Astrocyte (in vitro differentiated cells and primary cell): ENCODE data around the gene ULK2. TPM values are rescaled to one million over a fixed set of nuclear protein-coding genes. Genes with fewer than 3 reads are reported as not detected.

Experiments used
- DNase-seq: peaks from one replicate; pipeline ENCODE4 v3.0.0-alpha.2; 2010; ENCODE audit warnings: low read depth
- FAIRE-seq: peaks from 2 replicates; lab custom pipeline; 2011; peaks lifted over from hg19 to GRCh38; lab: Jason Lieb, UNC
- H2AFZ ChIP-seq: 2 replicates; pipeline ENCODE4 v1.6.0; 2012; ENCODE audit warnings: low read depth, low read length, inconsistent platforms
- H3K27ac ChIP-seq: 2 replicates; pipeline ENCODE4 v1.5.1; 2011; ENCODE audit warnings: low read depth, low read length, inconsistent platforms
- H3K27me3 ChIP-seq: 2 replicates; pipeline ENCODE4 v1.6.0; 2011; ENCODE audit warnings: low read length, inconsistent platforms; ENCODE audit not compliant: insufficient read depth
- H3K36me3 ChIP-seq: 2 replicates; pipeline ENCODE4 v1.5.1; 2011; ENCODE audit warnings: low read length, inconsistent platforms; ENCODE audit not compliant: insufficient read depth
- H3K4me1 ChIP-seq: 2 replicates; pipeline ENCODE4 v1.5.1; 2011; ENCODE audit warnings: low read length, inconsistent platforms; ENCODE audit not compliant: insufficient read depth
- H3K4me2 ChIP-seq: 2 replicates; pipeline ENCODE4 v1.6.0; 2012; ENCODE audit warnings: low read length, inconsistent platforms
- H3K4me3 ChIP-seq: 2 replicates; pipeline ENCODE4 v1.5.1; 2011; ENCODE audit warnings: low read depth, mild to moderate bottlenecking, low read length, inconsistent platforms; ENCODE audit not compliant: insufficient read depth
- H3K79me2 ChIP-seq: 2 replicates; pipeline ENCODE4 v1.6.0; 2012; ENCODE audit warnings: mild to moderate bottlenecking, low read length, inconsistent platforms; ENCODE audit not compliant: insufficient read depth
- H3K9ac ChIP-seq: 2 replicates; pipeline ENCODE4 v1.6.0; 2012; ENCODE audit warnings: mild to moderate bottlenecking, low read length, inconsistent platforms
- H3K9me3 ChIP-seq: 2 replicates; pipeline ENCODE4 v1.5.1; 2012; ENCODE audit warnings: low read depth, mild to moderate bottlenecking, low read length, inconsistent platforms; ENCODE audit not compliant: insufficient read depth
- H4K20me1 ChIP-seq: 2 replicates; pipeline ENCODE4 v1.6.0; 2012; ENCODE audit warnings: low read length, inconsistent platforms; ENCODE audit not compliant: insufficient read depth
- H3K27ac Mint-ChIP-seq: one replicate; pipeline ENCODE4 v1.8.0; 2021; ENCODE audit warnings: mild to moderate bottlenecking, mixed read lengths; ENCODE audit not compliant: unreplicated experiment
- H3K27me3 Mint-ChIP-seq: one replicate; pipeline ENCODE4 v1.8.0; 2021; ENCODE audit warnings: low read depth, mixed read lengths; ENCODE audit not compliant: unreplicated experiment
- H3K36me3 Mint-ChIP-seq: one replicate; pipeline ENCODE4 v1.8.0; 2021; ENCODE audit warnings: low read depth, mixed read lengths; ENCODE audit not compliant: unreplicated experiment
- H3K4me1 Mint-ChIP-seq: one replicate; pipeline ENCODE4 v1.8.0; 2021; ENCODE audit warnings: low read depth, mixed read lengths; ENCODE audit not compliant: unreplicated experiment
- H3K4me3 Mint-ChIP-seq: one replicate; pipeline ENCODE4 v1.8.0; 2021; ENCODE audit warnings: mild to moderate bottlenecking, moderate library complexity, mixed read lengths; ENCODE audit not compliant: unreplicated experiment
- H3K9me3 Mint-ChIP-seq: one replicate; pipeline ENCODE4 v1.8.0; 2021; ENCODE audit warnings: mild to moderate bottlenecking, mixed read lengths; ENCODE audit not compliant: unreplicated experiment
- CTCF ChIP-seq: IDR thresholded peaks from 2 replicates; pipeline ENCODE4 v1.5.1; 2011; ENCODE audit warnings: low read depth, mild to moderate bottlenecking, inconsistent platforms, low read length, moderate library complexity; ENCODE audit not compliant: insufficient read depth
- EZH2 ChIP-seq: IDR thresholded peaks from 2 replicates; pipeline ENCODE4 v1.6.1; 2012; ENCODE audit warnings: mild to moderate bottlenecking, low read length, inconsistent platforms; ENCODE audit not compliant: insufficient read depth
- total RNA-seq: library from RNA; stranded (reverse); gene quantifications from 2 replicates; pipeline ENCODE4 v1.2.1, GENCODE V29; 2021

ULK2 gene
- total RNA-seq, 1 donor from 2014 or later: 10.8 TPM

DNA sequence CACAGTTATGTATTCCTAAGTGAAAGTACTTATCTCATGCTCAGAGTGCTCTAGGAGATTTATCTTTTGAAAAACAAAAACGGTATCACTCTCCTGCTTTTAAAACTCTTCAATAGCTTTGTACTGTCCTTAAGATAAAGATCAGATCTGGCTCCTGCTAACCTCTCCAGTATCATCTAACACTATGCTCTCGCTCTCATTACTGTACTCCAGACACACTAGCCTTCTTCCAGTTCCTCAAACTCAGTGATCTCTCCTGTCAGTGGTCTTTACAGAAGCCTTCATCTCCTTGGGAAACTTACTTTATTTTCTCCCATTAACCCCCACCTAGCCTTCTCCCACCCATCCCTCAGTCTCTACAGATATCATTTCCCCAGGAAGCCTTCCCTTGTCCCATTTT, 10.1 kb downstream of the ULK2 start:
- no peaks in the 10 kb centered on the region for H3K4me1 ChIP-seq
- TF ChIP-seq EZH2 (no peak), CTCF (no peak)
- Mint-ChIP-seq H3K4me3 (no peak overlapping the region), H3K27ac (no peak overlapping the region), H3K36me3 (peaks cover 3% of the 10 kb centered on the region), H3K27me3 (no peaks in the 10 kb centered on the region), H3K4me1 (no peaks in the 10 kb centered on the region), H3K9me3 (no peaks in the 10 kb centered on the region)
- H3K36me3 ChIP-seq: peaks cover 4% of the 10 kb centered on the region
- no peak overlapping the region for H3K27ac ChIP-seq
- H3K9ac ChIP-seq: no peak overlapping the region
- H2AFZ ChIP-seq: no peak overlapping the region
- no peak overlapping the region for H3K4me3 ChIP-seq
- no peaks in the 10 kb centered on the region for H3K79me2 ChIP-seq
- H3K4me2 ChIP-seq: no peak overlapping the region
- DNase-seq: no peak
- no peak for FAIRE-seq
- H3K9me3 ChIP-seq: no peaks in the 10 kb centered on the region
- H4K20me1 ChIP-seq: no peaks in the 10 kb centered on the region
- no peaks in the 10 kb centered on the region for H3K27me3 ChIP-seq

DNA sequence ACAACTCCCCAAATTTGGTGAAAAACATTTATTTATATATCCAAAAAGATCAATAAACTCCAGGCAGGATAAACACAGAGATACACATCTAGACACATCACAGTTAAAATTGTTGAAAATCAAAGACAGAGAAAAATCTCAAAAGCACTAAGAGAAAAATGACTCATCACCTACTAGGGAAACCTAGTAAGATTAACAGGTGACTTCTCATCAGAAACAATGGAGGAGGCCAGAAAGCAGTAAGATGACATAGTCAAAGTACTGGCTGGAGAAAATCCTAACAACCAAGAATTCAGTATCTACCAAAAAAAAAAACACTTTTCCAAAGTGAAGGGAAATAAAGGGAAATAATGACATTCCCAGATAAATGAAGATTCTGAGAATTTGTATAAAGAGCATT, 33.8 kb downstream of the ULK2 start:
- H3K9me3 ChIP-seq: no peaks in the 10 kb centered on the region
- H3K27me3 ChIP-seq: no peaks in the 10 kb centered on the region
- no peak overlapping the region for H3K9ac ChIP-seq
- FAIRE-seq (no peak), DNase-seq (no peak)
- Mint-ChIP-seq H3K36me3 (peaks cover 16% of the 10 kb centered on the region), H3K27ac (no peak overlapping the region), H3K9me3 (peaks cover 4% of the 10 kb centered on the region), H3K27me3 (no peaks in the 10 kb centered on the region), H3K4me1 (no peaks in the 10 kb centered on the region), H3K4me3 (no peak overlapping the region)
- no peaks in the 10 kb centered on the region for H4K20me1 ChIP-seq
- TF ChIP-seq EZH2 (no peak), CTCF (no peak)
- H3K4me2 ChIP-seq: no peak overlapping the region
- no peak overlapping the region for H3K27ac ChIP-seq
- H3K4me1 ChIP-seq: no peaks in the 10 kb centered on the region
- H3K4me3 ChIP-seq: no peak overlapping the region
- no peaks in the 10 kb centered on the region for H3K79me2 ChIP-seq
- H2AFZ ChIP-seq: no peak overlapping the region
- H3K36me3 ChIP-seq: peaks cover 2% of the 10 kb centered on the region

- FAIRE-seq (no peak), DNase-seq (no peak)
- Mint-ChIP-seq H3K9me3 (peaks cover 4% of the 10 kb centered on the region), H3K27ac (no peak overlapping the region), H3K36me3 (peaks cover 12% of the 10 kb centered on the region), H3K27me3 (no peaks in the 10 kb centered on the region), H3K4me1 (no peaks in the 10 kb centered on the region), H3K4me3 (no peak overlapping the region)
- H3K9me3 ChIP-seq: no peaks in the 10 kb centered on the region
- H3K79me2 ChIP-seq: no peaks in the 10 kb centered on the region
- no peak overlapping the region for H3K9ac ChIP-seq
- H3K27ac ChIP-seq: no peak overlapping the region
- no peak overlapping the region for H2AFZ ChIP-seq
- no peaks in the 10 kb centered on the region for H3K4me1 ChIP-seq
- H3K36me3 ChIP-seq: peaks cover 2% of the 10 kb centered on the region
- no peak overlapping the region for H3K4me2 ChIP-seq
- no peak overlapping the region for H3K4me3 ChIP-seq
- no peak for TF ChIP-seq CTCF
- no peak for TF ChIP-seq EZH2
- no peaks in the 10 kb centered on the region for H3K27me3 ChIP-seq
- no peaks in the 10 kb centered on the region for H4K20me1 ChIP-seq
These were observed 37.7 kb downstream of the ULK2 start for GRCh38 chr17:19830061-19830460.
